Smooth muscle cell (in vitro differentiated cells): Measurements from ENCODE around the gene NOL4L. TPM values are rescaled to one million over a fixed set of nuclear protein-coding genes. Genes with fewer than 3 reads are reported as not detected.

Experiments
- DNase-seq: peaks from one replicate; lab custom pipeline; 2025; ENCODE audit not compliant: unreplicated experiment; lab: John Stamatoyannopoulos, UW
- H2AFZ ChIP-seq: fragments of 200-600 bp; sonication (generic); 2 replicates; pipeline ENCODE4 v1.6.0; 2016; ENCODE audit warnings: antibody characterized with exemption, low read depth, mild to moderate bottlenecking
- H3F3A ChIP-seq: fragments of 200-600 bp; sonication (generic); 2 replicates; pipeline ENCODE4 v1.6.0; 2017; ENCODE audit warnings: antibody characterized with exemption, low read depth
- H3K27ac ChIP-seq: fragments of 200-600 bp; sonication (generic); 2 replicates; pipeline ENCODE4 v1.5.1; 2016; ENCODE audit warnings: low read depth, mild to moderate bottlenecking
- H3K27me3 ChIP-seq: fragments of 200-600 bp; sonication (generic); 2 replicates; pipeline ENCODE4 v1.6.1; 2016; ENCODE audit warnings: low read depth, mild to moderate bottlenecking
- H3K36me3 ChIP-seq: fragments of 200-600 bp; sonication (generic); 2 replicates; pipeline ENCODE4 v1.5.1; 2016; ENCODE audit warnings: low read depth
- H3K4me1 ChIP-seq: fragments of 200-600 bp; sonication (generic); 2 replicates; pipeline ENCODE4 v1.5.1; 2016; ENCODE audit warnings: low read depth
- H3K4me2 ChIP-seq: fragments of 200-600 bp; sonication (generic); 2 replicates; pipeline ENCODE4 v1.6.0; 2016; ENCODE audit warnings: mild to moderate bottlenecking
- H3K4me3 ChIP-seq: fragments of 200-600 bp; sonication (generic); 2 replicates; pipeline ENCODE4 v1.5.1; 2016; ENCODE audit warnings: mild to moderate bottlenecking
- H3K79me2 ChIP-seq: fragments of 200-600 bp; sonication (generic); 2 replicates; pipeline ENCODE4 v1.6.0; 2016; ENCODE audit warnings: low read depth, mild to moderate bottlenecking
- H3K9ac ChIP-seq: fragments of 200-600 bp; sonication (generic); 2 replicates; pipeline ENCODE4 v1.6.0; 2016; ENCODE audit warnings: low read depth
- H3K9me3 ChIP-seq: fragments of 200-600 bp; sonication (generic); replicated peaks from 2 replicates; pipeline ENCODE4 v1.5.1; 2016; ENCODE audit warnings: low read depth
- H4K20me1 ChIP-seq: fragments of 200-600 bp; sonication (generic); 2 replicates; pipeline ENCODE4 v1.6.0; 2016; ENCODE audit warnings: low read depth
- WGBS: methylation state at CpG from one replicate; pipeline ENCODE4 v1.1.7; 2016; ENCODE audit warnings: low lambda C conversion rate; 5-methylcytosine and 5-hydroxymethylcytosine counted together
- polyA plus RNA-seq: library from polyadenylated mRNA; unstranded; fragments of >200 nt; fragmentation: Nextera tagmentation; extraction: Ambion mirVana; gene quantifications from 2 replicates; pipeline ENCODE4 v1.2.1, GENCODE V29; 2016
- total RNA-seq: library from RNA; depleted of rRNA; stranded (reverse); fragments of >200 nt; gene quantifications from 2 replicates; pipeline ENCODE4 v1.2.3, GENCODE V29; 2014
- TF ChIP-seq, protein P1 (sequence below): fragments of 200-600 bp; sonication (generic); IDR thresholded peaks from 2 replicates; pipeline ENCODE4 v1.5.1; 2017; ENCODE audit warnings: borderline replicate concordance, mild to moderate bottlenecking, antibody characterized with exemption; ENCODE audit not compliant: insufficient read depth, poor library complexity, severe bottlenecking

NOL4L gene
- total and polyA plus RNA-seq, 2 experiments from 2014 or later = 26.0 to 26.2 TPM

DNA sequence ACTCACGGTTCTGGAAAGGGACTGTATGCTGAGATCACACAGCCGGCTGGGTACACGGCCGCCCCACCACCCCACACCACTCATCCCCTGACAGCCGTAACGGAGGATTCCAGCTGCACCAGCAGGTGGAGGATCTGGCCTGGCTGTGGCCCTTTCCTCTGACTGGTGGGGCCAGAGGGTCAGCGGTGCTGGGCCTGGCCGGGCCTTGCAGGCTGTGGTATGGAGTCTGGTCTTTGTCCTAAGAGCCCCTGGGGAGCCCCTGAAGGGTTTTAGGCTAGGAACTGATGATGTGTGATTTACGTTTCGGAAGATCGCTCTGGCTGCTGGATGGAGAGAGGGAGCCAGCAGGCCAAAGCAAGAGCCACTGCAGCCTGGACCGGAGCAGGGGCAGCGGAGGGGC, 26.6 kb downstream of the NOL4L start:
- Histone ChIP-seq H3K9me3 (no peaks in the 10 kb centered on the region), H3K27ac (no peak overlapping the region), H3K27me3 (no peaks in the 10 kb centered on the region), H2AFZ (no peak overlapping the region), H4K20me1 (no peaks in the 10 kb centered on the region), H3K9ac (no peak overlapping the region), H3F3A (no peaks in the 10 kb centered on the region), H3K79me2 (no peaks in the 10 kb centered on the region), H3K36me3 (no peaks in the 10 kb centered on the region), H3K4me1 (peaks cover 18% of the 10 kb centered on the region), H3K4me2 (no peak overlapping the region), H3K4me3 (no peak overlapping the region)
- TF ChIP-seq, protein P1, sequence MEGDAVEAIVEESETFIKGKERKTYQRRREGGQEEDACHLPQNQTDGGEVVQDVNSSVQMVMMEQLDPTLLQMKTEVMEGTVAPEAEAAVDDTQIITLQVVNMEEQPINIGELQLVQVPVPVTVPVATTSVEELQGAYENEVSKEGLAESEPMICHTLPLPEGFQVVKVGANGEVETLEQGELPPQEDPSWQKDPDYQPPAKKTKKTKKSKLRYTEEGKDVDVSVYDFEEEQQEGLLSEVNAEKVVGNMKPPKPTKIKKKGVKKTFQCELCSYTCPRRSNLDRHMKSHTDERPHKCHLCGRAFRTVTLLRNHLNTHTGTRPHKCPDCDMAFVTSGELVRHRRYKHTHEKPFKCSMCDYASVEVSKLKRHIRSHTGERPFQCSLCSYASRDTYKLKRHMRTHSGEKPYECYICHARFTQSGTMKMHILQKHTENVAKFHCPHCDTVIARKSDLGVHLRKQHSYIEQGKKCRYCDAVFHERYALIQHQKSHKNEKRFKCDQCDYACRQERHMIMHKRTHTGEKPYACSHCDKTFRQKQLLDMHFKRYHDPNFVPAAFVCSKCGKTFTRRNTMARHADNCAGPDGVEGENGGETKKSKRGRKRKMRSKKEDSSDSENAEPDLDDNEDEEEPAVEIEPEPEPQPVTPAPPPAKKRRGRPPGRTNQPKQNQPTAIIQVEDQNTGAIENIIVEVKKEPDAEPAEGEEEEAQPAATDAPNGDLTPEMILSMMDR = no peak
- WGBS = 71% methylated on average over 13 of the region's 13 CpGs
- DNase-seq = no peak

DNA sequence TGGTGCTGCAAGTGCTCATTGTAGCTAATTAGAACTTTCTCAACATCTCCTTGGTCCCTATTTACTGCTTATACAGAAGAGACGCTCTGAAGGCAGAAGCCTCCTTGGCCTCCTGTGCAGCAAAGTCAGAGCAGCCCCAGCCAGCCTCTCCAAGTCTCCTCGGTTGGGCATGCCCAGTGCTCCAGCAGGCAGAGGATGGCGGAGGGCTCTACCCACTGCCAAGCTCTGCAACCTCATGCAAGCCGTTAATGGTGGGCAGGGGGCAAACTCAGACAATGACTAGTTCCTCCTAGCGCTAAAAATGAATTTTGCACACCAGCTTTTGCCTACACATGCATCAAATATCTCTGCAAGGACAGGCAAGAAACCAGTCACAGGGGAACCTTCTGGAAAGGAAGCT, 27.8 kb downstream of the NOL4L start:
- Histone ChIP-seq H3K4me3 (no peak overlapping the region), H3K36me3 (no peaks in the 10 kb centered on the region), H3K4me1 (peaks cover 18% of the 10 kb centered on the region), H4K20me1 (no peaks in the 10 kb centered on the region), H3K79me2 (no peaks in the 10 kb centered on the region), H3K4me2 (no peak overlapping the region), H3F3A (no peaks in the 10 kb centered on the region), H3K9ac (no peak overlapping the region), H3K27me3 (no peaks in the 10 kb centered on the region), H3K9me3 (no peaks in the 10 kb centered on the region), H3K27ac (no peak overlapping the region), H2AFZ (no peak overlapping the region)
- 93% methylated on average over 5 of the region's 5 CpGs for WGBS
- no peak for DNase-seq
- TF ChIP-seq, protein P1 = no peak

DNA sequence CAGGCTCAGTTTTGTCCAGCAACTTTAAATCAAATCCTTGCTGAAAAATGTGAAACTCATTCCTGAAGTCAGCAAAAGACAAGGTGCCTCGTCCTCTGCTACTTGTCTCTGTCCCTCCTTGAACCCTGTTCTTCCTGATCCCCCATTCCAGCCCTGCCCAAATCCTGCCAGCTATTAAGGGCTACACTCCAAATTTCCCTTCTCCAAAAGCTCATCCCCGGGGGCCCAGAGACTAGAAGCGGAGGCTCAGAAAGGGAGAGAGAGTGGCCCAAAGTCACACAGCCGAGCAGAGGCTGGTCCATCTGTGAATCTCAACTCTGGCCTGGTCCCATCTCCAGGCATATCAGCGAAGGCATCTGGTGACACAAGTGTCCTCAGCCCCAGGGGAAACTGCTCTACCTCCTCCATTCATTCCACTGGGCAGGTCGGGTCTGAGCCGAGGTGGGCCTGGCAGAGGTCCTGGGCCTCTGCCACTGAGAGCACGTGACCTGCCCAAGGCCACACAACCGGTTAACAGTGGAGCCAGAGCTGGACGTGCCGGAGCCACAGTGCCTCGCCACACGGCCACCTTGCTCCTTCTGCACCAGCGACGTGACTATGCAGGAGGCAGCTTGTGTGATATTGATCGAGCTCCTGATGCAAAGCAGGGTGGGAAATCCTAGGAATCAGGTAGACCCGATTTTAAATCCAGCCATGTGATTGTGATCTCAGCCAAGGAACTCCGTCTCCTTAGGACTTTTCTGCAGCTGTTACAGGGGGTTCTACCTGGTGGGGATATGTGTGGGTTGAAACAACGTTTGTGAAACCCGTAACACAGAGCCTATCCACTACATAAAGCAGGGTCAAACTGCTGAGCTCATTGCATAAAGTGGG, 28.6 kb downstream of the NOL4L start:
- H3K9me3 ChIP-seq = no peaks in the 10 kb centered on the region
- no peak for DNase-seq
- no peaks in the 10 kb centered on the region for H3K27me3 ChIP-seq
- WGBS = 91% methylated on average over 20 of the region's 20 CpGs
- no peak overlapping the region for H3K9ac ChIP-seq
- TF ChIP-seq, protein P1 = no peak
- H3K4me1 ChIP-seq = peaks cover 12% of the 10 kb centered on the region
- no peaks in the 10 kb centered on the region for H3K79me2 ChIP-seq
- H3K4me3 ChIP-seq = no peak overlapping the region
- no peak overlapping the region for H2AFZ ChIP-seq
- H3K4me2 ChIP-seq = no peak overlapping the region
- H4K20me1 ChIP-seq = no peaks in the 10 kb centered on the region
- H3F3A ChIP-seq = no peaks in the 10 kb centered on the region
- H3K27ac ChIP-seq = no peak overlapping the region
- H3K36me3 ChIP-seq = no peaks in the 10 kb centered on the region

DNA sequence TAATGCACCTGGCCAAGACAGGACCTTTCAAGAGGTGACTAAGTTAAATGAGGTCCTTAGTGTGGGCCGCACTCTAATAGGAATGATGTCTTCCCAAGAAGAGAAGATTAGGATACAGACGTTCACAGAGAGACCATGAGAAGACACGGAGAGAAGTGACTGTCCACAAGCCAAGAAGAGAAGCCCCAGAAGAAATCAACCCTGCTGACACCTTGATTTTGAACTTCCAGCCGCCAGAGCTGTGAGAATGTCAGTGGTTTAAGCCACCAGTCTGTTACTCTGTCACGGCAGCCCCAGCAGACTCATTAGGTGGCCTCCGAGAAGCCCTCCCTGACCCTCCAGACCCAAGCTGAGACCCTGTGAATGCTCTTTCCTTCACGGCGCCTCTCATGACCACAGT, 29.5 kb downstream of the NOL4L start:
- no peaks in the 10 kb centered on the region for H4K20me1 ChIP-seq
- no peak overlapping the region for H3K4me3 ChIP-seq
- no peaks in the 10 kb centered on the region for H3F3A ChIP-seq
- no peak overlapping the region for H2AFZ ChIP-seq
- H3K4me2 ChIP-seq = no peak overlapping the region
- no peaks in the 10 kb centered on the region for H3K36me3 ChIP-seq
- no peak overlapping the region for H3K9ac ChIP-seq
- no peaks in the 10 kb centered on the region for H3K79me2 ChIP-seq
- peaks cover 3% of the 10 kb centered on the region for H3K4me1 ChIP-seq
- H3K9me3 ChIP-seq = no peaks in the 10 kb centered on the region
- TF ChIP-seq, protein P1 = no peak
- WGBS = 93% methylated on average over 8 of the region's 8 CpGs
- no peak for DNase-seq
- H3K27me3 ChIP-seq = no peaks in the 10 kb centered on the region
- no peak overlapping the region for H3K27ac ChIP-seq
